HepG2 (cell line): ENCODE results near the gene IL21R. TPM values are rescaled to one million over a fixed set of nuclear protein-coding genes. Genes with fewer than 3 reads are reported as not detected.

Source experiments
- ATAC-seq: fragments of 200-7000 bp; cut with Tn5 transposase; 3 replicates; pipeline ENCODE4 v1.9.1; 2020; ENCODE audit warnings: mild to moderate bottlenecking, moderate library complexity
- BruUV-seq: library from RNA; stranded (reverse); fragments of 400-500 nt; replicated peaks from 2 replicates; lab custom pipeline; 2021; lab: Mats Ljungman, UMichigan
- CTCF ChIA-PET: fragments of 300-600 bp; formaldehyde crosslinking; extraction: SDS; loops from one replicate; lab custom pipeline; 2021; ENCODE audit warnings: low total read pairs, inconsistent platforms, low intra/inter-chr PET ratio; lab: Yijun Ruan, JAX
- POLR2A ChIA-PET: fragments of 350-600 bp; sonication (Branson Sonifier 250); formaldehyde crosslinking; loops from one replicate; lab custom pipeline; 2020; ENCODE audit warnings: antibody characterized with exemption, inconsistent platforms; lab: Yijun Ruan, JAX
- DNase-seq: peaks from one replicate; pipeline ENCODE4 v3.0.0-alpha.2; 2015; ENCODE audit warnings: low spot score
- FAIRE-seq: peaks from 3 replicates; lab custom pipeline; 2011; peaks lifted over from hg19 to GRCh38; lab: Jason Lieb, UNC
- H2AFZ ChIP-seq: one replicate; pipeline ENCODE4 v1.6.1; 2011; ENCODE audit warnings: low read length, inconsistent platforms
- H3K27ac ChIP-seq: fragments of 300-600 bp; 3 replicates; pipeline ENCODE4 v1.8.0; 2011; ENCODE audit warnings: mixed run types, mild to moderate bottlenecking, mixed read lengths, low read length, inconsistent platforms; ENCODE audit not compliant: insufficient read depth; ENCODE audit errors: extremely low read length
- H3K27me3 ChIP-seq, 2 experiments: fragments of 200-600 bp in 1 of 2; 2 replicates in 1 of 2; 3 replicates in 1 of 2; pipeline versions ENCODE4 v1.6.0 to v1.8.0; 2011; ENCODE audit warnings: low read length in 2 of 2, mild to moderate bottlenecking in 2 of 2, moderate library complexity in 2 of 2, inconsistent platforms in 1 of 2; ENCODE audit not compliant: insufficient read depth in 2 of 2, control insufficient read depth in 1 of 2
- H3K36me3 ChIP-seq, 2 experiments: fragments of 200-600 bp in 1 of 2; replicated peaks in 1 of 2; 2 replicates in 1 of 2; 3 replicates in 1 of 2; pipeline versions ENCODE4 v1.5.1 to v1.8.0; 2011; ENCODE audit warnings: low read length in 2 of 2, inconsistent platforms in 1 of 2; ENCODE audit not compliant: insufficient read depth in 2 of 2, control insufficient read depth in 1 of 2
- H3K4me1 ChIP-seq: 2 replicates; pipeline ENCODE4 v1.5.1; 2012; ENCODE audit warnings: low read length, inconsistent platforms; ENCODE audit not compliant: insufficient read depth
- H3K4me2 ChIP-seq: 2 replicates; pipeline ENCODE4 v1.6.0; 2011; ENCODE audit warnings: low read depth, low read length, inconsistent platforms
- H3K4me3 ChIP-seq, 3 experiments: fragments of 200-600 bp in 1 of 3; sonication (generic), shearing (Covaris generic) in 1 of 3; replicated peaks in 1 of 3; 2 replicates each; pipeline ENCODE4 v1.5.1; 2011 to 2016; ENCODE audit warnings: low read length in 3 of 3, inconsistent platforms in 2 of 3, low read depth in 2 of 3, mild to moderate bottlenecking in 2 of 3, control low read depth in 1 of 3, mixed read lengths in 1 of 3; ENCODE audit not compliant: insufficient read depth in 1 of 3
- H3K79me2 ChIP-seq: one replicate; pipeline ENCODE4 v1.6.1; 2011; ENCODE audit warnings: low read length, inconsistent platforms; ENCODE audit not compliant: insufficient read depth
- H3K9ac ChIP-seq: 2 replicates; pipeline ENCODE4 v1.6.0; 2011; ENCODE audit warnings: mild to moderate bottlenecking, low read depth, low read length, inconsistent platforms; ENCODE audit not compliant: insufficient read depth
- H3K9me3 ChIP-seq: 2 replicates; pipeline ENCODE4 v1.5.1; 2012; ENCODE audit warnings: mild to moderate bottlenecking, low read length
- H4K20me1 ChIP-seq: 2 replicates; pipeline ENCODE4 v1.6.0; 2011; ENCODE audit warnings: inconsistent platforms, mild to moderate bottlenecking, low read length, moderate library complexity; ENCODE audit not compliant: insufficient read depth
- HNF4G ChIP-seq, 2 experiments: sonication (generic) in 1 of 2; formaldehyde crosslinking in 1 of 2; IDR thresholded peaks; 2 replicates each; pipeline versions ENCODE4 v1.4.0 to v1.6.1; 2011 to 2020; ENCODE audit warnings: borderline replicate concordance in 2 of 2, low read depth in 2 of 2, mild to moderate bottlenecking in 2 of 2, low read length in 1 of 2, missing genetic modification reagents in 1 of 2, moderate library complexity in 1 of 2
- HNRNPUL1 ChIP-seq: fragments of 200-400 bp; formaldehyde crosslinking; IDR thresholded peaks from 2 replicates; pipeline ENCODE4 v1.6.1; 2017; ENCODE audit warnings: low read depth, mild to moderate bottlenecking, low read length, moderate library complexity
- NFIC ChIP-seq: IDR thresholded peaks from 2 replicates; pipeline ENCODE4 v1.6.1; 2012; ENCODE audit warnings: mild to moderate bottlenecking, low read length, inconsistent platforms
- PRDM15 ChIP-seq: sonication (generic); formaldehyde crosslinking; IDR thresholded peaks from 2 replicates; pipeline ENCODE4 v1.4.0; 2020; ENCODE audit warnings: missing genetic modification reagents
- RERE ChIP-seq: IDR thresholded peaks from 2 replicates; pipeline ENCODE4 v1.6.1; 2016; ENCODE audit warnings: low read depth, missing genetic modification reagents, missing compliant biosample characterization
- RFX3 ChIP-seq: IDR thresholded peaks from 2 replicates; pipeline ENCODE4 v1.6.1; 2016; ENCODE audit warnings: missing biosample characterization, missing genetic modification reagents
- SP1 ChIP-seq, 2 experiments: fragments of 450-650 bp in 1 of 2; sonication (generic) in 1 of 2; formaldehyde crosslinking in 1 of 2; IDR thresholded peaks; 2 replicates each; pipeline versions ENCODE4 v1.4.0 to v1.6.1; 2016 to 2020; ENCODE audit warnings: missing genetic modification reagents in 1 of 2
- TBP ChIP-seq: sonication (generic); formaldehyde crosslinking; IDR thresholded peaks from 2 replicates; pipeline ENCODE4 v1.5.0; 2020; ENCODE audit warnings: missing genetic modification reagents
- ZBTB38 ChIP-seq: sonication (generic); formaldehyde crosslinking; IDR thresholded peaks from 2 replicates; pipeline ENCODE4 v1.5.1; 2020; ENCODE audit warnings: mild to moderate bottlenecking, missing genetic modification reagents
- ZNF724P ChIP-seq: sonication (generic); formaldehyde crosslinking; IDR thresholded peaks from 2 replicates; pipeline ENCODE4 v1.8.0; 2022; ENCODE audit warnings: missing genetic modification reagents, borderline replicate concordance
- WGBS: methylation state at CpG from one replicate; pipeline ENCODE4 v1.1.6; 2017; ENCODE audit warnings: low lambda C conversion rate; 5-methylcytosine and 5-hydroxymethylcytosine counted together
- in situ Hi-C: cut with HindIII; loops from 2 replicates; pipeline ENCODE4 v1.10.0; 2017; ENCODE audit warnings: low pct_unique_long_range_greater_than_20kb; ENCODE audit not compliant: extremely low pct_ligation_motif_present
- intact Hi-C: fragments of 100-400 bp; cut with micrococcal nuclease; formaldehyde crosslinking; loops from one replicate; pipeline ENCODE4 v1.10.0; 2022; ENCODE audit not compliant: unreplicated experiment
- polyA plus RNA-seq, 8 experiments: library from polyadenylated mRNA; depleted of rRNA in 3 of 8; stranded (reverse) in 7 of 8; unstranded in 1 of 8; fragments of >200 nt; fragmentation: Illumina TruSeq in 4 of 8; extraction: Trizol in 4 of 8; gene quantifications; 2 replicates each; pipeline versions ENCODE4 v1.2.1 to v1.2.3, GENCODE V29; 2011 to 2016; ENCODE audit warnings: low read depth in 4 of 8, missing spikeins in 1 of 8, mixed read lengths in 1 of 8; ENCODE audit not compliant: insufficient read depth in 1 of 8
- total RNA-seq, 5 experiments: library from RNA; depleted of rRNA; stranded (reverse); fragments of >200 nt; fragmentation: Illumina TruSeq; extraction: Trizol; gene quantifications; 2 replicates each; pipeline ENCODE4 v1.2.3, GENCODE V29; 2016; ENCODE audit warnings: low read depth in 1 of 5
- TF ChIP-seq, protein P1 (sequence below): sonication (generic); formaldehyde crosslinking; IDR thresholded peaks from 2 replicates; pipeline ENCODE4 v1.5.1; 2020; ENCODE audit warnings: mild to moderate bottlenecking, missing genetic modification reagents, borderline replicate concordance

IL21R gene
- total and polyA plus RNA-seq, 2 of the 13 experiments (the other 11 are each of a cell fraction or from before 2014, with no cell fraction given) = 0.49 to 0.64 TPM

- 95% methylated on average over 19 of the region's 19 CpGs for WGBS
- Histone ChIP-seq H3K4me2 (peak overlapping the region; percentile 8; the same call in 1 of the 2 replicates), H4K20me1 (no peaks in the 10 kb centered on the region), H3K9ac (no peak overlapping the region), H3K27ac (peak overlapping the region; percentile 61), H3K9me3 (no peaks in the 10 kb centered on the region), H3K4me1 (peaks cover 29% of the 10 kb centered on the region), H2AFZ (no peak overlapping the region), H3K4me3 (no peak overlapping the region; a peak in 1 of 6 replicates), H3K27me3 (no peaks in the 10 kb centered on the region), H3K79me2 (no peaks in the 10 kb centered on the region), H3K36me3 (peaks cover 73 to 98% of the 10 kb centered on the region in 2 experiments)
- TF ChIP-seq ZNF724P (no peak), NFIC (no peak), PRDM15 (CRISPR knock-in tag) (no peak), HNRNPUL1 (no peak), RERE (CRISPR knock-in tag) (no peak), ZBTB38 (CRISPR knock-in tag) (0 out of 2 replicates have a peak, but pooled peaks have one; percentile 47), RFX3 (CRISPR knock-in tag) (no peak), HNF4G (IDR thresholded peaks at IDR 0.05; ENCODE audit: borderline replicate concordance, low read depth, low read length) (no peak), HNF4G (CRISPR knock-in tag; IDR thresholded peaks at IDR 0.05; ENCODE audit: borderline replicate concordance, low read depth) (0 out of 2 replicates have a peak, but pooled peaks have one; percentile 31), TBP (CRISPR knock-in tag) (no peak), SP1 (IDR thresholded peaks at IDR 0.05) (no peak), SP1 (CRISPR knock-in tag; IDR thresholded peaks at IDR 0.05) (no peak)
- TF ChIP-seq, protein P1, sequence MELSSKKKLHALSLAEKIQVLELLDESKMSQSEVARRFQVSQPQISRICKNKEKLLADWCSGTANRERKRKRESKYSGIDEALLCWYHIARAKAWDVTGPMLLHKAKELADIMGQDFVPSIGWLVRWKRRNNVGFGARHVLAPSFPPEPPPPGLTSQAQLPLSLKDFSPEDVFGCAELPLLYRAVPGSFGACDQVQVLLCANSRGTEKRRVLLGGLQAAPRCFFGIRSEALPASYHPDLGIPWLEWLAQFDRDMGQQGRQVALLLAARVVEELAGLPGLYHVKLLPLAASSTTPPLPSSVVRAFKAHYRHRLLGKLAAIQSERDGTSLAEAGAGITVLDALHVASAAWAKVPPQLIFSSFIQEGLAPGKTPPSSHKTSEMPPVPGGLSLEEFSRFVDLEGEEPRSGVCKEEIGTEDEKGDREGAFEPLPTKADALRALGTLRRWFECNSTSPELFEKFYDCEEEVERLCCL (CRISPR knock-in tag) = no peak
- POLR2A ChIA-PET = no interaction called here
- BruUV-seq = no TSS peak
- CTCF ChIA-PET = no interaction called here
- FAIRE-seq = no peak
- DNase-seq = no peak
- in situ Hi-C loops = no loop called here
- intact Hi-C loops = no loop called here
- no peak for ATAC-seq
These were observed 69.7 kb downstream of the IL21R start for GRCh38 chr16:27471661-27472060.
